CD4-positive, alpha-beta T cell treated with Interleukin-6 at 100 ng/mL for 8 hours (primary cell): ENCODE measurements around the gene CDX2.

Experiments used
- DNase-seq: peaks from one replicate; pipeline ENCODE4 v3.0.0-alpha.2; 2020; ENCODE audit warnings: mixed read lengths, low spot score

Gene CDX2

DNA sequence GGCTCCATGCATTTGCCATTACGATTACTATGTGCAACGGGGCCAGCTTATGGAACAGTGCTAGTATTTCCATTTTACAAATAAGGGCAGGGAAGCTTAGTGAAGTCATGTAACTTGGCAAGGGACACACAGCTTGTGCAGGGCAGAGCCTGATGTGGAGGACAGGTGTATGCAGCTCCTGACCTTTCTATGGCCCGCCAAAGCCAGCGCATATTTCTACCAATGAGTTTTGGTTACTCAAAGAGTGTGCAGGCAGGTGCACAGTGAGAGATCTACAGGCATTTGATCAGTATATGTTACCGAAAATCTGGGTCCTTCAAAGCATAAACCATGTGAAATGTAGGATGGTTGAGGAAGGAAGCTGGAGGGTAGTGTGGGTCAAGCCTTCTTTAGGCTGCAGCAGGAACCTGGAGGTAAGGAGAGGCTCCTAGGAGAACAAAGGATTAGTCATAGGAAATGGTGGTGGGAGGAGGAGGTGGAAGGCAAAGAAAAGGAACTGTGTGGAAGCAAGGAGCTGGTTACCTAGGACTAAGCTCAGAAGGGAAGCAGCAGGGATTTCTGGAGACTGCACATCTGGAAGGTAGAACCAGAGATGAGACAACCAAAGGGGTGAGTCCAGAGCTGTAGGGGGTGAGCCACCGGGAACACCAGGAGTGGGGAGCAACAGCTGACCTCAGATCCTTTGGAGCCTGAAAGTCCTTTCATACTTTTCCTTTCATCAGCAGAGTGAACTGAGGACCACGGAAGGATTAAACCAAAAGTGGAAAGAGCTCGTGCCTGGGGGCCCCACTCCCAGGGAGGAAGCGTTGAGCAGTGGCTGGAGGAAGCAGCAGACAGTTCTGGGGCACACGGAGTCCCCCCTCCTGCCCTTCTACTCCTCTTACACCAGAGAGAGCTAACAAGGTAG is 53.6 kb downstream of the CDX2 start:
- no peak for DNase-seq

DNA sequence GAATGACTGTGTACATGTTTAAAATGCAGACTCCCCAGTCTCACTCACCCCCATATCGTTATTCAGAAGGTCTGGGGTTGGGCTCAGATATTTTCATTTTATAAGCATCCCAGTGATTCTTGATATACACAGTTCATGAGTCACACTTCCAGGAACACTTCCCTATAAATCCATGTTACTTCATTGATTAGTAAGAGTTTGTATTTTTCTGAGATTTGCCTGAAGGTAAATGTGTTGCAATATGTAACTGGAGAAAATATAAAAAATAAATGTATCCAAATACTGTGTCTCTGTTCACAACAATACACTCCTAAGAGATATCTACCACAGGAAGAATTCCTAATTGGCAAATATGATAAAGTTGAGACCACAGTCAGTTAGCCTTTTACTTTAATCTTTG is 56.0 kb downstream of the CDX2 start:
- DNase-seq = no peak

- DNase-seq = no peak
These were observed 57.6 kb downstream of the CDX2 start for GRCh38 chr13:27911521-27911920.
